Right lobe of liver (tissue), 6 donors: ENCODE data around the gene KCNQ1OT1. TPM values are rescaled to one million over a fixed set of nuclear protein-coding genes. Genes with fewer than 3 reads are reported as not detected.

ENCODE experiments used
- ATAC-seq, 4 donors: fragments of 200-7000 bp; cut with Tn5 transposase; one replicate each; pipeline ENCODE4 v1.9.1; 2020; ENCODE audit warnings: mild to moderate bottlenecking in 4 of 4, moderate library complexity in 4 of 4
- DNase-seq, 3 donors: peaks; one replicate each; pipeline ENCODE4 v3.0.0-alpha.2; 2020
- H3K27ac ChIP-seq, 3 donors: fragments of 200-600 bp; one replicate each; pipeline ENCODE4 v1.8.0; 2022
- H3K27me3 ChIP-seq, 2 donors: fragments of 200-600 bp; one replicate each; pipeline ENCODE4 v1.8.0; 2022
- H3K36me3 ChIP-seq, 4 donors: fragments of 200-600 bp; sonication (generic) in 1 of 4; one replicate each; pipeline versions ENCODE4 v1.5.1 to v1.8.0; 2017 to 2022; ENCODE audit warnings: control low read depth in 1 of 4
- H3K4me1 ChIP-seq, 4 donors: fragments of 200-600 bp; sonication (generic) in 1 of 4; one replicate each; pipeline versions ENCODE4 v1.5.1 to v1.8.0; 2017 to 2022; ENCODE audit warnings: control low read depth in 1 of 4
- H3K4me3 ChIP-seq, 3 donors: fragments of 200-600 bp; one replicate each; pipeline ENCODE4 v1.8.0; 2022
- H3K9me3 ChIP-seq, 4 donors: fragments of 200-600 bp; sonication (generic) in 1 of 4; one replicate each; pipeline versions ENCODE4 v1.5.1 to v1.8.0; 2017 to 2022; ENCODE audit warnings: control low read depth in 1 of 4
- POLR2A ChIP-seq: fragments of 450-650 bp; IDR thresholded peaks from one replicate; pipeline ENCODE4 v1.6.1; 2017; ENCODE audit warnings: antibody characterized with exemption, mild to moderate bottlenecking
- WGBS: methylation state at CpG from one replicate; pipeline ENCODE4 v1.1.6; 2018; ENCODE audit warnings: low coverage, low lambda C conversion rate; ENCODE audit not compliant: insufficient coverage; ENCODE audit errors: missing lambda C conversion rate; 5-methylcytosine and 5-hydroxymethylcytosine counted together
- intact Hi-C, 2 donors: fragments of 100-400 bp; cut with DNase I; formaldehyde crosslinking; loops; one replicate each; pipeline versions ENCODE4 v1.11.2 to v1.14.1; 2022
- total RNA-seq, 6 experiments: library from RNA; depleted of rRNA in 2 of 6; stranded (reverse); fragments of >200 nt in 2 of 6; fragmentation: NEBNext Ultra II Directional in 3 of 6; extraction: Animal tissue kit (Norgen Biotek cat#: 25700) in 3 of 6; gene quantifications; one replicate each; pipeline versions ENCODE4 v1.1.0 to v1.2.4, GENCODE V29; 2016 to 2023
- TF ChIP-seq, protein P1 (sequence below), 4 donors: fragments of 200-600 bp in 3 of 4; fragments of 450-650 bp in 1 of 4; IDR thresholded peaks; one replicate each; pipeline versions ENCODE4 v1.5.1 to v1.8.0; 2016 to 2022; ENCODE audit warnings: antibody characterized with exemption in 4 of 4, mild to moderate bottlenecking in 2 of 4
- donor health status: DM: no; HTN: yes; CAD: no.
- donor health status: DM: no; HTN: no; CAD: no.
- donor health status: DM: no; HTN: no; CAD: no.
- donor health status: DM: no; HTN: yes; CAD: no.
- donor health status: DM: no; HTN: yes; CAD: no.

Gene KCNQ1OT1
- total RNA-seq, 6 experiments from 2014 or later, result 0.37 to 1.7 (median 0.60) TPM

DNA sequence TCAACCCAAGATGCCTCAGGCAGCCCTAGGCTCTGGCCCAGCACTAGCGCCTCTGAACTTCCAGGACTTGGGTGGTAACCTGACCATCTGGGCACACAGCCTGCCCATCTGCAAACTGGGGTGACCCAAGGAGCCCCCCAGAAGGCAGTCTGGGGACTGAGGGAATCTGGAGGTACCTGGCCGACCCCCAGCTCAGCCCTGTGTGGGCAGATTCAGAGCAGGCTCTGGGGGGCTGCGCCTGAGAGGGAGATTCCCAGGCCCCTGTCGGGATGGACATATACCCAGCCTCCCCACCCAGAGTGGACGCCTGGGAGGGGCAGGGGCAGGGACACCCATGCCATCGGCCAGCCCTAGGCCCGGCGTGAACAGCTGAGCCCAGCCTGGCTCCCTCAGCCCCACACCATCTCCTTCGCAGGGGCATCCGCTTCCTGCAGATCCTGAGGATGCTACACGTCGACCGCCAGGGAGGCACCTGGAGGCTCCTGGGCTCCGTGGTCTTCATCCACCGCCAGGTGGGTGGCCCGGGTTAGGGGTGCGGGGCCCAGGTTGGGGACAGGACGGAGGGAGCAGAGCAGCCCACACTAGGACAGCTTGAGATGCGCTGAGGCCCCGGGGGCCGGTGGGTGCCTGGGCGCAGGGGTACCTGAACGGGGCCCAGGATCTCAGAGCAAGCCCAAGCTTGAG is 128.1 kb downstream of the KCNQ1OT1 start:
- ATAC-seq (no peak), DNase-seq (peak in 2 of 3 donors; percentile 11 to 38)
- TF ChIP-seq, protein P1, sequence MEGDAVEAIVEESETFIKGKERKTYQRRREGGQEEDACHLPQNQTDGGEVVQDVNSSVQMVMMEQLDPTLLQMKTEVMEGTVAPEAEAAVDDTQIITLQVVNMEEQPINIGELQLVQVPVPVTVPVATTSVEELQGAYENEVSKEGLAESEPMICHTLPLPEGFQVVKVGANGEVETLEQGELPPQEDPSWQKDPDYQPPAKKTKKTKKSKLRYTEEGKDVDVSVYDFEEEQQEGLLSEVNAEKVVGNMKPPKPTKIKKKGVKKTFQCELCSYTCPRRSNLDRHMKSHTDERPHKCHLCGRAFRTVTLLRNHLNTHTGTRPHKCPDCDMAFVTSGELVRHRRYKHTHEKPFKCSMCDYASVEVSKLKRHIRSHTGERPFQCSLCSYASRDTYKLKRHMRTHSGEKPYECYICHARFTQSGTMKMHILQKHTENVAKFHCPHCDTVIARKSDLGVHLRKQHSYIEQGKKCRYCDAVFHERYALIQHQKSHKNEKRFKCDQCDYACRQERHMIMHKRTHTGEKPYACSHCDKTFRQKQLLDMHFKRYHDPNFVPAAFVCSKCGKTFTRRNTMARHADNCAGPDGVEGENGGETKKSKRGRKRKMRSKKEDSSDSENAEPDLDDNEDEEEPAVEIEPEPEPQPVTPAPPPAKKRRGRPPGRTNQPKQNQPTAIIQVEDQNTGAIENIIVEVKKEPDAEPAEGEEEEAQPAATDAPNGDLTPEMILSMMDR (IDR thresholded peaks at IDR 0.05), result no peak
- no peak for TF ChIP-seq POLR2A
- H3K4me3 ChIP-seq, result no peak overlapping the region
- no peaks in the 10 kb centered on the region for H3K27me3 ChIP-seq
- no peaks in the 10 kb centered on the region for H3K4me1 ChIP-seq
- H3K27ac ChIP-seq, result no peak overlapping the region
- no peaks in the 10 kb centered on the region for H3K9me3 ChIP-seq
- intact Hi-C loops, result no loop called here
- no CpG with 5 or more reads among the region's 23 CpGs for WGBS
- no peaks in the 10 kb centered on the region for H3K36me3 ChIP-seq

DNA sequence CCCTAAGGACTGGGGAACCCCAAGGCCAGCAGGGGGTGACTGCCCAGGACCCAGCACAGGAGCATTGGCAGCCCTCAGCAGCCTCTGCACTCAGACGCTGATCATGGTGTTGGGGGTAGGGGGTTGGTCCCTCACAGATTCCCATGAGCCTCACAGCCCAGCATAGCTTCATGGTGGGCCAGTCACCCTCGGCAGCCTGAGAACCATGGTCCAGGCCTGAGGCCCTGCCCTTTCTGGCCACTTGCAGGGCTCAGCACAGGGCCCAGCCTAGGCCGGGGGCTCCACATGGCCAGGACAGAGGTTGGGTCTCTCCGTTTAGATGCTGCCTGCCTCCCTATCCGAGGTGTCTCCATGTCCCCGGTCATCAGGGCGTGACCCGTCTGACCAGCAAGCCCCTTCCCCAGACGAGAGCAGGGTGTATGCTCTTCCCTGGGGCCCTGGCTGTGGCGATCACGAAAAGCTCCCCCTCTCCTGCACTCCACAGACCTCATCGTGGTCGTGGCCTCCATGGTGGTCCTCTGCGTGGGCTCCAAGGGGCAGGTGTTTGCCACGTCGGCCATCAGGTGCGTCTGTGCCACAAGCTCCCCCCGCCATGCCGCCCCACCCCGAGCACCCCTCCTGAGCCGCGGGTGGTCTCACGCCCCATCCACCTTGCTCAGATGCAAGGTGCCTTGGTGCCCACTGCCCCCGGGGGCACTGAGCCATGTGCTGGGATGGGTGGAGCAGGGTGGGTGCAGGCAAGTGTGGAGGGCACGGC is 128.8 kb downstream of the KCNQ1OT1 start:
- TF ChIP-seq POLR2A, result no peak
- TF ChIP-seq, protein P1 (IDR thresholded peaks at IDR 0.05), result no peak
- Histone ChIP-seq H3K27me3 (no peaks in the 10 kb centered on the region), H3K9me3 (no peaks in the 10 kb centered on the region), H3K4me1 (no peaks in the 10 kb centered on the region), H3K4me3 (no peak overlapping the region), H3K36me3 (no peaks in the 10 kb centered on the region), H3K27ac (no peak overlapping the region)
- intact Hi-C loops, result no loop called here
- peak in 2 of 3 donors; percentile 7 to 38 for DNase-seq
- no peak for ATAC-seq
- no CpG with 5 or more reads among the region's 25 CpGs for WGBS

DNA sequence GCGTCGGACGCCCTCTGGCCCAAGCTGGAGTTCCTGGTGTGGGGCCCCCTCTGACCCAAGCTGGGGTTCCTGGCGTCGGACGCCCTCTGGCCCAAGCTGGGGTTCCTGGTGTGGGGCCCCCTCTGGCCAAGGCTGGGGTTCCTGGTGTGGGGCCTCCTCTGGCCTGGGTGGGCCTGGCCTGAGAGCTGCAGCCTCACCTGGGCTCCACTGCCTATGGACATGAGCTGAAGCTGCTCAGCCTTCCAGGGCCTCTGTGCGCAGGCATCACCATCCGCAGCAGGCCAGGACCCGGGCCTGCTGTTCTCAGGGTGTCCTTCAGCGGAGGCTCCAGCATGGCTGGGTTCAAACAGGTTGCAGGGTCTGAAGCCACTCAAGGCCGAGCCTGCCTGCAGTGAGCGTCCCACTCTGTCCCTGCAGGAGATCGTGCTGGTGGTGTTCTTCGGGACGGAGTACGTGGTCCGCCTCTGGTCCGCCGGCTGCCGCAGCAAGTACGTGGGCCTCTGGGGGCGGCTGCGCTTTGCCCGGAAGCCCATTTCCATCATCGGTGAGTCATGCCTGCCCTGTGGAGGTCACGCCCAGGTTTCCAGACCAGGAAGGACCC is 129.5 kb downstream of the KCNQ1OT1 start:
- no CpG with 5 or more reads among the region's 26 CpGs for WGBS
- intact Hi-C loops, result no loop called here
- Histone ChIP-seq H3K4me1 (no peaks in the 10 kb centered on the region), H3K4me3 (no peak overlapping the region), H3K27me3 (no peaks in the 10 kb centered on the region), H3K27ac (no peak overlapping the region), H3K36me3 (no peaks in the 10 kb centered on the region), H3K9me3 (no peaks in the 10 kb centered on the region)
- ATAC-seq, result no peak
- peak in 2 of 3 donors; percentile 11 to 38 for DNase-seq
- no peak for TF ChIP-seq POLR2A
- TF ChIP-seq, protein P1 (IDR thresholded peaks at IDR 0.05), result no peak

DNA sequence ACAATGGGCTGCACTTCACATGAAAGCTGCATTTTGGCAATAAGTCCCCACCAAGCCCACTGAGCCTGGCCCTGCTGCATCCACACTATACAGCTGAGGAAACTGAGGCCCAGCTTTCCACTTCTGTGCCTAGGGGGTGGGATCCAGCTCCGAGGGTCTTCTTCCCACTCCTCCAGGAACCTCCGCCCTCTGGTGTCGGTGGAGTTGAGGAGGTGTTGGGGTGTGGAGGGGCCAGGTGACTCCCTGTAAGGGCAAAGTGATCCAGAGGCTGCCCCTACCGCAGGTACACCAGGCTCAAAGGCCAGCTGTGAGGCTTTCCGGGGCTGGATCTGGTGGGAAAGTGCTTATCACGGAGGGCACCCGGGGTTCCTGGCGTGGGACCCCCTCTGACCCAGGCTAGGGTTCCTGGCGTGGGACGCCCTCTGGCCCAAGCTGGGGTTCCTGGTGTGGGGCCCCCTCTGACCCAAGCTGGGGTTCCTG is 130.0 kb downstream of the KCNQ1OT1 start:
- ATAC-seq (no peak), DNase-seq (peak in 2 of 3 donors; percentile 5 to 51)
- no CpG with 5 or more reads among the region's 10 CpGs for WGBS
- Histone ChIP-seq H3K36me3 (no peaks in the 10 kb centered on the region), H3K4me1 (no peaks in the 10 kb centered on the region), H3K27me3 (no peaks in the 10 kb centered on the region), H3K9me3 (no peaks in the 10 kb centered on the region), H3K4me3 (no peak overlapping the region), H3K27ac (no peak overlapping the region)
- TF ChIP-seq, protein P1 (IDR thresholded peaks at IDR 0.05), result no peak
- no peak for TF ChIP-seq POLR2A
- intact Hi-C loops, result no loop called here
